Astrocyte (in vitro differentiated cells and primary cell): ENCODE results near the gene ZC3H4. TPM values are rescaled to one million over a fixed set of nuclear protein-coding genes. Genes with fewer than 3 reads are reported as not detected.

ENCODE experiments used
- DNase-seq: peaks from one replicate; pipeline ENCODE4 v3.0.0-alpha.2; 2010; ENCODE audit warnings: low read depth
- FAIRE-seq: peaks from 2 replicates; lab custom pipeline; 2011; peaks lifted over from hg19 to GRCh38; lab: Jason Lieb, UNC
- H2AFZ ChIP-seq: 2 replicates; pipeline ENCODE4 v1.6.0; 2012; ENCODE audit warnings: low read depth, low read length, inconsistent platforms
- H3K27ac ChIP-seq: 2 replicates; pipeline ENCODE4 v1.5.1; 2011; ENCODE audit warnings: low read depth, low read length, inconsistent platforms
- H3K27me3 ChIP-seq: 2 replicates; pipeline ENCODE4 v1.6.0; 2011; ENCODE audit warnings: low read length, inconsistent platforms; ENCODE audit not compliant: insufficient read depth
- H3K36me3 ChIP-seq: 2 replicates; pipeline ENCODE4 v1.5.1; 2011; ENCODE audit warnings: low read length, inconsistent platforms; ENCODE audit not compliant: insufficient read depth
- H3K4me1 ChIP-seq: 2 replicates; pipeline ENCODE4 v1.5.1; 2011; ENCODE audit warnings: low read length, inconsistent platforms; ENCODE audit not compliant: insufficient read depth
- H3K4me2 ChIP-seq: 2 replicates; pipeline ENCODE4 v1.6.0; 2012; ENCODE audit warnings: low read length, inconsistent platforms
- H3K4me3 ChIP-seq: 2 replicates; pipeline ENCODE4 v1.5.1; 2011; ENCODE audit warnings: low read depth, mild to moderate bottlenecking, low read length, inconsistent platforms; ENCODE audit not compliant: insufficient read depth
- H3K79me2 ChIP-seq: 2 replicates; pipeline ENCODE4 v1.6.0; 2012; ENCODE audit warnings: mild to moderate bottlenecking, low read length, inconsistent platforms; ENCODE audit not compliant: insufficient read depth
- H3K9ac ChIP-seq: 2 replicates; pipeline ENCODE4 v1.6.0; 2012; ENCODE audit warnings: mild to moderate bottlenecking, low read length, inconsistent platforms
- H3K9me3 ChIP-seq: 2 replicates; pipeline ENCODE4 v1.5.1; 2012; ENCODE audit warnings: low read depth, mild to moderate bottlenecking, low read length, inconsistent platforms; ENCODE audit not compliant: insufficient read depth
- H4K20me1 ChIP-seq: 2 replicates; pipeline ENCODE4 v1.6.0; 2012; ENCODE audit warnings: low read length, inconsistent platforms; ENCODE audit not compliant: insufficient read depth
- H3K27ac Mint-ChIP-seq: one replicate; pipeline ENCODE4 v1.8.0; 2021; ENCODE audit warnings: mild to moderate bottlenecking, mixed read lengths; ENCODE audit not compliant: unreplicated experiment
- H3K27me3 Mint-ChIP-seq: one replicate; pipeline ENCODE4 v1.8.0; 2021; ENCODE audit warnings: low read depth, mixed read lengths; ENCODE audit not compliant: unreplicated experiment
- H3K36me3 Mint-ChIP-seq: one replicate; pipeline ENCODE4 v1.8.0; 2021; ENCODE audit warnings: low read depth, mixed read lengths; ENCODE audit not compliant: unreplicated experiment
- H3K4me1 Mint-ChIP-seq: one replicate; pipeline ENCODE4 v1.8.0; 2021; ENCODE audit warnings: low read depth, mixed read lengths; ENCODE audit not compliant: unreplicated experiment
- H3K4me3 Mint-ChIP-seq: one replicate; pipeline ENCODE4 v1.8.0; 2021; ENCODE audit warnings: mild to moderate bottlenecking, moderate library complexity, mixed read lengths; ENCODE audit not compliant: unreplicated experiment
- H3K9me3 Mint-ChIP-seq: one replicate; pipeline ENCODE4 v1.8.0; 2021; ENCODE audit warnings: mild to moderate bottlenecking, mixed read lengths; ENCODE audit not compliant: unreplicated experiment
- EZH2 ChIP-seq: IDR thresholded peaks from 2 replicates; pipeline ENCODE4 v1.6.1; 2012; ENCODE audit warnings: mild to moderate bottlenecking, low read length, inconsistent platforms; ENCODE audit not compliant: insufficient read depth
- total RNA-seq: library from RNA; stranded (reverse); gene quantifications from 2 replicates; pipeline ENCODE4 v1.2.1, GENCODE V29; 2021
- TF ChIP-seq, protein P1 (sequence below): IDR thresholded peaks from 2 replicates; pipeline ENCODE4 v1.5.1; 2011; ENCODE audit warnings: low read depth, mild to moderate bottlenecking, inconsistent platforms, low read length, moderate library complexity; ENCODE audit not compliant: insufficient read depth

Gene ZC3H4
- total RNA-seq, 1 donor from 2014 or later, result 42.3 TPM

DNA sequence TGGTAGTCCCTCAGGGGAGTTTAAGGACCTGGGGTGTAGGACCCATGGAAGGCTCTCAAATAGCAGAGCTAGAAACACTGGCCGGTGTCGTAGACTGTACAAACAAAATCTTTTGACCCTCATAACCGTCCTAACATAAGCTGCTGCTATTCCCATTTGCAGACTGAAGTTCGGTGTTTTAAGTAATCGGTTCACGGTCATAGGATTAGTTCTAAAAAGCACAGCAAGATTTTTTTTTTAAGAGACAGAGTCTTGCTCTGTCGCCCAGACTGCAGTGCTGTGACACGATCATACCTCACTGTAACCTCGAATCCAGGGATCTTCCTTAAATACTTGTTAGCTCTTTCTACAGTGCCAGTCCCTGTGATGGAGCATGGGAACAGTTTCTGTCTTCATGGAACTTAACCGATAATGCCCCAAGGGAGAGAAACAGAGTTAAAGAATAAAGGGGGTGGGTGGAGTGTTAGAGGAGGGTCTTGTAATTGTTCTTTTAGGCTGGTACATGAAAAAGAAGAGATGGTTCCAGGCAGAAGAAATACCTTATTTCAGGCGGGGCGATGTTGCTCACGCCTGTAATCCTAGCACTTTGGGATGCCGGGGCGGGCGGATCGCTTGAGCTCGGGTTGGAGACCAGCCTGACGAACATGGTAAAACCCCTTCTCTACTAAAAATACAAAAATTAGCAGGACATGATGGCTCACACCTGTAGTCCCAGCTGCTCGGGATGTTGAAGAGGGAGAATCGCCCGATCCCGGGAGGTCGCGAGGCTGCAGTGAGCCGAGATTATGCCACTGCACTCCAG is 475 bp upstream of the ZC3H4 start:
- FAIRE-seq, result no peak
- H3K4me1 Mint-ChIP-seq, result peaks cover 17% of the 10 kb centered on the region
- H3K27ac ChIP-seq, result peak overlapping the region; percentile 100

DNA sequence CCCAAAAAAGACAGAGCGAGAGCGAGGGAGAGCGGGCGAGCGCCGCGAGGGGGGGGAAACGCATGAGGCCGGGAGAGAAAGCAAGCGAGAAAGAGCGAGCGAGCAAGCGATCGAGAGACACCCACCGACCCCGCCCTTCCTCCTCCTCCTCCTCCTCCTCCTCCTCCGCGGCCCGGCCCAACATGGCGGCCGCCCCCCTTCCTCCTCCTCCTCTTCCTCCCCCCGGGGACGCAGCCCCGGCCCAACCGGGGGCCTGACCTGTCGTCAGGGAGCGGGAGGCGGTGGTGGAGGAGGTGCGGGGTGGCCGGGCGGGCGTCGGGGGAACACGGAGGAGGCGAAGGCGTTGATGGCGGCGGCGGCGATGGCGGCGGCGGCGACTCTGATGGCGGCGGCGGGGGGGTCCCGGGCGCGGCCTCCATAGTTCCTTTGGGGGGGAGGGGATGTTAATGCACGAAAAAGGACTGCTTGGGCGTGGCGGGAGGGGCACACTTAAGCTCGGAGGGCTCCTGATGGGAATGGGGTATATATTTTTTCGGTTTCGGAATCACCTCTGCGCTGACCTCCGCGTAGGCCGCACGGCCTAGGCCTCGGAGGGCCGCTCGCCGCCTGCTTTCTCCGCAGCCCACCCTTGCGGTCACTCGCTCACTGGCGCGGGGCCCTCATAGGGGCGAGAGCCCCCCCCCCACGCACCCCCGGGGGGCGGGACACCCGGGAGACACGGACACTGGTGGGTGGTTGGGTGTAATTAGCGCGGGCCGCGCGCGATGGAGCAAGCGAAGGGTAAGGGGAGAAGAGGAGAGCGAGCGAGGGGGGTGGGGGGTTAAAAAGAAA is 1.2 kb downstream of the ZC3H4 start:
- TF ChIP-seq, protein P1, sequence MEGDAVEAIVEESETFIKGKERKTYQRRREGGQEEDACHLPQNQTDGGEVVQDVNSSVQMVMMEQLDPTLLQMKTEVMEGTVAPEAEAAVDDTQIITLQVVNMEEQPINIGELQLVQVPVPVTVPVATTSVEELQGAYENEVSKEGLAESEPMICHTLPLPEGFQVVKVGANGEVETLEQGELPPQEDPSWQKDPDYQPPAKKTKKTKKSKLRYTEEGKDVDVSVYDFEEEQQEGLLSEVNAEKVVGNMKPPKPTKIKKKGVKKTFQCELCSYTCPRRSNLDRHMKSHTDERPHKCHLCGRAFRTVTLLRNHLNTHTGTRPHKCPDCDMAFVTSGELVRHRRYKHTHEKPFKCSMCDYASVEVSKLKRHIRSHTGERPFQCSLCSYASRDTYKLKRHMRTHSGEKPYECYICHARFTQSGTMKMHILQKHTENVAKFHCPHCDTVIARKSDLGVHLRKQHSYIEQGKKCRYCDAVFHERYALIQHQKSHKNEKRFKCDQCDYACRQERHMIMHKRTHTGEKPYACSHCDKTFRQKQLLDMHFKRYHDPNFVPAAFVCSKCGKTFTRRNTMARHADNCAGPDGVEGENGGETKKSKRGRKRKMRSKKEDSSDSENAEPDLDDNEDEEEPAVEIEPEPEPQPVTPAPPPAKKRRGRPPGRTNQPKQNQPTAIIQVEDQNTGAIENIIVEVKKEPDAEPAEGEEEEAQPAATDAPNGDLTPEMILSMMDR, result no peak
- TF ChIP-seq EZH2, result no peak
- Mint-ChIP-seq H3K4me1 (peaks cover 31% of the 10 kb centered on the region), H3K36me3 (peaks cover 4% of the 10 kb centered on the region), H3K4me3 (peak overlapping the region; percentile 99), H3K27me3 (no peaks in the 10 kb centered on the region), H3K27ac (peak overlapping the region; percentile 100), H3K9me3 (no peaks in the 10 kb centered on the region)
- Histone ChIP-seq H4K20me1 (peaks cover 13% of the 10 kb centered on the region), H3K27ac (peak overlapping the region; percentile 100), H3K27me3 (no peaks in the 10 kb centered on the region), H3K4me1 (peaks cover 34% of the 10 kb centered on the region), H3K79me2 (peaks cover 44% of the 10 kb centered on the region), H3K9ac (peak overlapping the region; percentile 100), H3K4me2 (peak overlapping the region; percentile 98), H2AFZ (peak overlapping the region; percentile 20), H3K9me3 (no peaks in the 10 kb centered on the region), H3K36me3 (no peaks in the 10 kb centered on the region), H3K4me3 (peak overlapping the region; percentile 90)
- FAIRE-seq, result no peak
- peak; percentile 73 for DNase-seq

More for the DNA sequence above, 475 bp upstream of the ZC3H4 start:
- DNase-seq, result no peak
- peak overlapping the region; percentile 100 for H3K27ac Mint-ChIP-seq
- peaks cover 4% of the 10 kb centered on the region for H3K36me3 Mint-ChIP-seq
- no peaks in the 10 kb centered on the region for H3K36me3 ChIP-seq
- H3K9ac ChIP-seq, result peak overlapping the region; percentile 100
- H4K20me1 ChIP-seq, result peaks cover 11% of the 10 kb centered on the region
- peak overlapping the region; percentile 95 for H3K4me3 Mint-ChIP-seq
- peak overlapping the region; percentile 98 for H3K4me2 ChIP-seq
- no peaks in the 10 kb centered on the region for H3K9me3 ChIP-seq
- peaks cover 32% of the 10 kb centered on the region for H3K79me2 ChIP-seq
- no peaks in the 10 kb centered on the region for H3K27me3 Mint-ChIP-seq
- peaks cover 17% of the 10 kb centered on the region for H3K4me1 ChIP-seq
- no peaks in the 10 kb centered on the region for H3K9me3 Mint-ChIP-seq
- H3K27me3 ChIP-seq, result no peaks in the 10 kb centered on the region
- TF ChIP-seq, protein P1, result no peak
- TF ChIP-seq EZH2, result no peak
- H2AFZ ChIP-seq, result no peak overlapping the region
- H3K4me3 ChIP-seq, result peak overlapping the region; percentile 90
